Osteoblast (primary cell): ENCODE results near the gene ADAM15. TPM values are rescaled to one million over a fixed set of nuclear protein-coding genes. Genes with fewer than 3 reads are reported as not detected.
A peak's percentile ranks its signal among the peaks of the same experiment; 100 is the strongest.

Source experiments
- DNase-seq: peaks from one replicate; pipeline ENCODE4 v3.0.0; 2011; ENCODE audit warnings: low spot score, mixed read lengths; ENCODE audit not compliant: insufficient read length; ENCODE audit errors: missing footprints
- H2AFZ ChIP-seq: 2 replicates; pipeline ENCODE4 v1.6.0; 2011; ENCODE audit warnings: mild to moderate bottlenecking, low read length
- H3K27ac ChIP-seq: 2 replicates; pipeline ENCODE4 v1.5.1; 2011; ENCODE audit warnings: mild to moderate bottlenecking, low read depth, low read length, moderate library complexity
- H3K27me3 ChIP-seq: 2 replicates; pipeline ENCODE4 v1.6.0; 2012; ENCODE audit warnings: mild to moderate bottlenecking, control low read depth, inconsistent platforms, low read length, moderate library complexity; ENCODE audit not compliant: insufficient read depth
- H3K36me3 ChIP-seq: 2 replicates; pipeline ENCODE4 v1.5.1; 2011; ENCODE audit warnings: mild to moderate bottlenecking, low read length, control low read depth, moderate library complexity; ENCODE audit not compliant: insufficient read depth
- H3K4me1 ChIP-seq: 2 replicates; pipeline ENCODE4 v1.5.1; 2011; ENCODE audit warnings: mild to moderate bottlenecking, low read length, control low read depth, moderate library complexity; ENCODE audit not compliant: insufficient read depth
- H3K4me2 ChIP-seq: 2 replicates; pipeline ENCODE4 v1.6.0; 2011; ENCODE audit warnings: mild to moderate bottlenecking, low read length; ENCODE audit not compliant: insufficient read depth
- H3K4me3 ChIP-seq: fragments of 200-600 bp; sonication (generic); 3 replicates; pipeline ENCODE4 v1.5.1; 2012; ENCODE audit warnings: mild to moderate bottlenecking, low read length, inconsistent platforms; ENCODE audit not compliant: insufficient read depth
- H3K79me2 ChIP-seq: 2 replicates; pipeline ENCODE4 v1.6.0; 2012; ENCODE audit warnings: mild to moderate bottlenecking, low read length, control low read depth, inconsistent platforms; ENCODE audit not compliant: insufficient read depth
- H3K9me3 ChIP-seq: 2 replicates; pipeline ENCODE4 v1.5.1; 2011; ENCODE audit warnings: low read depth, low read length, control low read depth
- H4K20me1 ChIP-seq: 2 replicates; pipeline ENCODE4 v1.6.0; 2012; ENCODE audit warnings: mild to moderate bottlenecking, low read length, control low read depth; ENCODE audit not compliant: insufficient read depth
- total RNA-seq: library from RNA; depleted of rRNA; stranded (reverse); fragments of >200 nt; gene quantifications from 2 replicates; pipeline ENCODE4 v1.2.3, GENCODE V29; 2012
- TF ChIP-seq, protein P1 (sequence below): IDR thresholded peaks from 2 replicates; pipeline ENCODE4 v1.5.1; 2011; ENCODE audit warnings: mild to moderate bottlenecking, low read depth, low read length, moderate library complexity; ENCODE audit errors: extremely low read depth

Gene ADAM15
- total RNA-seq, 1 donor, result 101 TPM

DNA sequence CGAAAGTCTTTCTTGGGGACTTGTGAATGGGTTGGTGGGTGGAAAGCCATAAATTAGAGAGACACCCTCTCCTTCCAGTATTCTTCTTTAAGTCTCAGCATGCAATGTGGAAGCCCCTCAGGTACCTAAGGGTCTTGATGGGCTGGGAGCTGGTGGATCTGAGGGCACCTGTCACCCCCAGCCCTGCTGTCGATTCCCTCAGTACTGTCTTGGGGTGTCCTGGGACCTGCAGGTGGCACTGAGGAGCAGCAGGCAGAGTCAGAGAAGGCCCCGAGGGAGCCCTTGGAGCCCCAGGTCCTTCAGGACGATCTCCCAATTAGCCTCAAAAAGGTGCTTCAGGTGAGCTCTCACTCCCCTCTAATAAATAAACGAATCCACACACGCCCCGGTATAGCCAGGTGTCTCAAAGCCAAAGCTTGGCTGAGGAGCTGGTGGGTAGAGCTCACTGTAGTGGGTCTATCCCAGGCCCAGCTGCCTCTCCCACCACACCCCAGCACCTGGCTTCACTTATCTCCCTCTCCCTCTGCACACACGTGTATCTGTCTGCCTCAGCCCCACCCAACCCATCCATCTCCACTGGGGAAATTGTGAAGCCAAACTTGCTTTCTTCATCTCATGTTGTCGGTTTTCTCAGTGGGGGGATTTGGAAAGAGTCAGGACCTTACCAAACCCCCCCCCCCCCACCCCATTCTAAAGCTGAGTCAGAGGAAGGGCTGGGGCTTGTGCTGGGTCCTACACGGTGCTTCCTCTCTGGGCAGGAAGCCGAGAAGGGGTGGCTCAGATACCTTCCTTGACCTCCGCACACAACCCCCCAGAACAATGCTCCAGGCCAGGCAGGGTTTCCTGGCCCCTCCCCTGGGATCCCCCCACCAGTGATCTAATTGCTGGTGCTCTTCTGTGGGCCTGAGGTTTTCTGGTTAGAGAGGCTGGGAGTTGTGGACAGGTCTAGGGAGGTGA, 1.6 kb downstream of the ADAM15 start:
- Histone ChIP-seq H3K4me1 (peaks cover 21% of the 10 kb centered on the region), H3K79me2 (peaks cover 16% of the 10 kb centered on the region), H4K20me1 (peaks cover 5% of the 10 kb centered on the region), H3K27ac (no peak overlapping the region), H3K4me2 (peak overlapping the region; percentile 98), H3K9me3 (no peaks in the 10 kb centered on the region), H3K27me3 (no peaks in the 10 kb centered on the region), H3K4me3 (peak overlapping the region; percentile 85), H2AFZ (no peak overlapping the region), H3K36me3 (peaks cover 24% of the 10 kb centered on the region)
- DNase-seq, result no peak
- TF ChIP-seq, protein P1, sequence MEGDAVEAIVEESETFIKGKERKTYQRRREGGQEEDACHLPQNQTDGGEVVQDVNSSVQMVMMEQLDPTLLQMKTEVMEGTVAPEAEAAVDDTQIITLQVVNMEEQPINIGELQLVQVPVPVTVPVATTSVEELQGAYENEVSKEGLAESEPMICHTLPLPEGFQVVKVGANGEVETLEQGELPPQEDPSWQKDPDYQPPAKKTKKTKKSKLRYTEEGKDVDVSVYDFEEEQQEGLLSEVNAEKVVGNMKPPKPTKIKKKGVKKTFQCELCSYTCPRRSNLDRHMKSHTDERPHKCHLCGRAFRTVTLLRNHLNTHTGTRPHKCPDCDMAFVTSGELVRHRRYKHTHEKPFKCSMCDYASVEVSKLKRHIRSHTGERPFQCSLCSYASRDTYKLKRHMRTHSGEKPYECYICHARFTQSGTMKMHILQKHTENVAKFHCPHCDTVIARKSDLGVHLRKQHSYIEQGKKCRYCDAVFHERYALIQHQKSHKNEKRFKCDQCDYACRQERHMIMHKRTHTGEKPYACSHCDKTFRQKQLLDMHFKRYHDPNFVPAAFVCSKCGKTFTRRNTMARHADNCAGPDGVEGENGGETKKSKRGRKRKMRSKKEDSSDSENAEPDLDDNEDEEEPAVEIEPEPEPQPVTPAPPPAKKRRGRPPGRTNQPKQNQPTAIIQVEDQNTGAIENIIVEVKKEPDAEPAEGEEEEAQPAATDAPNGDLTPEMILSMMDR, result peak; percentile 24

DNA sequence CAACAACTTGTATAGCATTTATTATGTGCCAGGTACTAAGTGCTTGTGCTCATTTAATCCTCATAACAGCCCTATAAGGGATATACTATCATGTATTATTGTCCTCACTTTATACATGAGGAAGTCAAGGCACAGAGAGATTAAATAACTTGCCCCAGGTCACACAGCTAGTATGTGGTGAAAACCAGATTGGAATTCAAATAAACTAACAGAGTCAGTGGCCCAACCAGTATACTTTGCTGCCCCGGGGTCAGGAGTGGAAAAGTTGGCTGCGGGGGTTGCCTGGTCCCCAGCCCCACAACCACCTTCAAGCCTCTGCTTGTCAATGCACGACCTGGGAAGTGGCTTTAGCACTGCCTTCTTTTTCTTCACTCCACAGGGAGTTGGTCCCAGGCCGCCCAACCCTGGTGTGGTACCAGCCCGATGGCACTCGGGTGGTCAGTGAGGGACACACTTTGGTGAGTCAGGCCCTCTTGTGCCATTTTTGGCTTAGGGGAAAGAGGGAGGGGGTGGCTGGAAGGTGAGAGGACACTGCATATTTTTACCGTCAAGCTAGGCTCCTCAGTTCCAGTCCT, 2.5 kb downstream of the ADAM15 start:
- Histone ChIP-seq H3K4me3 (no peak overlapping the region), H3K4me1 (peaks cover 21% of the 10 kb centered on the region)

DNA sequence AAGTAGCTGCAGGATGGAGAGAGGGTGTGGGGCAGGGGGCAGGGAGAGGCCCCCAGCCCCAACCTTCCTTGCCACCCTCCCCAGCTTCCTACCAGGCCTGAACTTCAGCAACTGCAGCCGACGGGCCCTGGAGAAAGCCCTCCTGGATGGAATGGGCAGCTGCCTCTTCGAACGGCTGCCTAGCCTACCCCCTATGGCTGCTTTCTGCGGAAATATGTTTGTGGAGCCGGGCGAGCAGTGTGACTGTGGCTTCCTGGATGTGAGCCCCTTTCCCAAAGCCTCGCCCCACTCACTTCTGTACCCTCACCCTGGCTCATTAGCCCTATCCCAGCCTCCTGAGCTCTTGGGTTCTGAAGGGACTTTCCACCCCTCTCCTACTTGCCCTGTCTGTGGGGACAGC, 6.0 kb downstream of the ADAM15 start:
- DNase-seq, result no peak
- Histone ChIP-seq H4K20me1 (peaks cover 17% of the 10 kb centered on the region), H3K36me3 (peaks cover 32% of the 10 kb centered on the region), H3K79me2 (peaks cover 14% of the 10 kb centered on the region), H3K27me3 (no peaks in the 10 kb centered on the region), H3K4me2 (no peak overlapping the region), H3K9me3 (no peaks in the 10 kb centered on the region), H3K4me1 (peaks cover 12% of the 10 kb centered on the region), H2AFZ (no peak overlapping the region), H3K27ac (no peak overlapping the region), H3K4me3 (no peak overlapping the region)
- TF ChIP-seq, protein P1, result no peak

More for the DNA sequence above, 2.5 kb downstream of the ADAM15 start:
- no peak for DNase-seq
- Histone ChIP-seq H3K9me3 (no peaks in the 10 kb centered on the region), H2AFZ (no peak overlapping the region), H3K4me2 (no peak overlapping the region), H3K27ac (no peak overlapping the region), H3K27me3 (no peaks in the 10 kb centered on the region), H4K20me1 (peaks cover 5% of the 10 kb centered on the region), H3K79me2 (peaks cover 16% of the 10 kb centered on the region), H3K36me3 (peaks cover 32% of the 10 kb centered on the region)
- TF ChIP-seq, protein P1, result no peak

DNA sequence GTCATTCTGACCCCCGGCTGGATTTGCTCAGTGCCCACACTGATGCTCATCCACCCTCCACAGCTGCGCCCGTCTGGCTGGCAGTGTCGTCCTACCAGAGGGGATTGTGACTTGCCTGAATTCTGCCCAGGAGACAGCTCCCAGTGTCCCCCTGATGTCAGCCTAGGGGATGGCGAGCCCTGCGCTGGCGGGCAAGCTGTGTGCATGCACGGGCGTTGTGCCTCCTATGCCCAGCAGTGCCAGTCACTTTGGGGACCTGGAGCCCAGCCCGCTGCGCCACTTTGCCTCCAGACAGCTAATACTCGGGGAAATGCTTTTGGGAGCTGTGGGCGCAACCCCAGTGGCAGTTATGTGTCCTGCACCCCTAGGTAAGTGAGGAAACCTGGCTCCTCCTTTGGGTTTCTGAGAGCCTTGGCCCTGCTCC, 6.7 kb downstream of the ADAM15 start:
- Histone ChIP-seq H3K4me3 (no peak overlapping the region), H2AFZ (no peak overlapping the region), H3K27me3 (no peaks in the 10 kb centered on the region), H3K36me3 (peaks cover 32% of the 10 kb centered on the region), H3K27ac (no peak overlapping the region), H3K4me2 (no peak overlapping the region), H3K9me3 (no peaks in the 10 kb centered on the region), H4K20me1 (peaks cover 12% of the 10 kb centered on the region), H3K4me1 (peaks cover 6% of the 10 kb centered on the region), H3K79me2 (peaks cover 8% of the 10 kb centered on the region)
- TF ChIP-seq, protein P1, result peak; percentile 12
- DNase-seq, result peak; percentile 89
